Measurements from ENCODE around the gene GP5.

Gene GP5, protein sequence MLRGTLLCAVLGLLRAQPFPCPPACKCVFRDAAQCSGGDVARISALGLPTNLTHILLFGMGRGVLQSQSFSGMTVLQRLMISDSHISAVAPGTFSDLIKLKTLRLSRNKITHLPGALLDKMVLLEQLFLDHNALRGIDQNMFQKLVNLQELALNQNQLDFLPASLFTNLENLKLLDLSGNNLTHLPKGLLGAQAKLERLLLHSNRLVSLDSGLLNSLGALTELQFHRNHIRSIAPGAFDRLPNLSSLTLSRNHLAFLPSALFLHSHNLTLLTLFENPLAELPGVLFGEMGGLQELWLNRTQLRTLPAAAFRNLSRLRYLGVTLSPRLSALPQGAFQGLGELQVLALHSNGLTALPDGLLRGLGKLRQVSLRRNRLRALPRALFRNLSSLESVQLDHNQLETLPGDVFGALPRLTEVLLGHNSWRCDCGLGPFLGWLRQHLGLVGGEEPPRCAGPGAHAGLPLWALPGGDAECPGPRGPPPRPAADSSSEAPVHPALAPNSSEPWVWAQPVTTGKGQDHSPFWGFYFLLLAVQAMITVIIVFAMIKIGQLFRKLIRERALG

GRCh38 chr3:194399166-194399565 is at the start of gene GP5:
TSS of gene GP5 (minus strand) at chr3:194399266. CDS start at chr3:194398282, 984 bp downstream.
- DNase-seq (ENCODE audit: low spot score): peak; percentile 9
- TF ChIP-seq CTCF (IDR thresholded peaks at IDR 0.05; ENCODE audit: extremely low read depth, missing control alignments): no peak

- no peak for DNase-seq (ENCODE audit: low spot score)
- no peak for TF ChIP-seq CTCF (IDR thresholded peaks at IDR 0.05; ENCODE audit: extremely low read depth, missing control alignments)
These were observed 48.6 kb upstream of the GP5 start for GRCh38 chr3:194447657-194448056.

- DNase-seq (ENCODE audit: low spot score): no peak
These were observed 48.1 kb upstream of the GP5 start for GRCh38 chr3:194447161-194447560.

GRCh38 chr3:194446754-194447153 is 47.7 kb upstream of the GP5 start:
- TF ChIP-seq CTCF (IDR thresholded peaks at IDR 0.05; ENCODE audit: extremely low read depth, missing control alignments): no peak
- no peak for DNase-seq (ENCODE audit: low spot score)

More at GRCh38 chr3:194447161-194447560, 48.1 kb upstream of the GP5 start:
- TF ChIP-seq CTCF (IDR thresholded peaks at IDR 0.05; ENCODE audit: extremely low read depth, missing control alignments): no peak

DNA sequence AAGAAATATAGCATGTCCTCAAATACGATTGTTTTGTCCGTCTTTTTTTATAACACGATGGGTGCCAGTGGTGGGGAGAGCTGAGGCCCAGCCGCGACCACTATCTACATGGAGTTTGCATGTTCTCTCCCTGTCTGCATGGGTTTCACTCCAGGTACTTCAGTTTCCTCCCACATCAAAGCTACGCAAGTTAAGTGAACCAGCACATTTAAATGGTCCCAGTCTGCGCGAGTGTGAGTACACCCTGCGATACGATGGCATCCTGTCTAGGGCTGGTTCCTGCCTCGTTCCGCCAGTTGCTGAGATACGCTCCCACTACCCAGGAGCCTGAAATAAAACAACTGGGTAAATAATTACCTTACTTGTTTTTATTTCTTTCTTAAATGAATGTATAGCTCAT is 47.1 kb upstream of the GP5 start:
- no peak for DNase-seq (ENCODE audit: low spot score)

DNA sequence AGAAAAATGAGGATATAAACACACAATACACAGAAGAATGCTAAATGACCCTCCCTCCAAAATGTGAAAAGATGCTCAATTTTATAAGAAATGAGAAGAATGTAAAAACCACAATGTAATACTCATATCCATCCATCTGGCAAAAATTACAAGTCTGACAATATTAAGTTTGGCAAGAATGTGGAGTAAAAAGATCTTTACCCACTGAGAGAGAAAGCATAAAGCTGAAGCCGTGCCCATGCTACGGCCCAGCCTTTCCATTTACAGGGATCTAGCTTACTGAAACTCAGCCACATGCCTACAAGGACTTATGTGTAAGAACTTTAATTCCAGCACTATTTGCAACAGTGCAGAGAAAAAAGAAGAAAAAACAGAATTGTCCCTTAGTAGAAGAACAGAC is 44.8 kb upstream of the GP5 start:
- no peak for DNase-seq (ENCODE audit: low spot score)
- TF ChIP-seq CTCF (IDR thresholded peaks at IDR 0.05; ENCODE audit: extremely low read depth, missing control alignments): no peak

More for the DNA sequence above, 47.1 kb upstream of the GP5 start:
- no peak for TF ChIP-seq CTCF (IDR thresholded peaks at IDR 0.05; ENCODE audit: extremely low read depth, missing control alignments)

DNA sequence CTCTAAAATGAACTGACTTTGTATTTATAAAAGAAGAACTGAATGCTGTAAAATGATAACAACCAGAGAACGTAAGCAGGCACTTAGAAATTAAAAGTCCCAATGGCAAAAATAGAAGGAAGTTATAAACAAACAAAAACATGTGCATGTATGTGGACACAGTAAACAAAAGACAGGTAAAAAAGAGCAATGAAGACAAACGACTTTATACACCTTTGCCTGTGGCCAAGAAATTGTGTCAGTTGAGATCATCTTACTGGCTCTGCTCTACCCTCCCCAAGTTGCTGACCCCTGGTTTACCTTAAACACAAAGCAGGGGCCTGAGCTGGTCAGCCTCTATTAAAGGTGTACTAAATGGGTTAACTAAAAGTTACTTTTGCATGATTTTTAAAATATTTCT is 41.7 kb upstream of the GP5 start:
- no peak for DNase-seq (ENCODE audit: low spot score)
- TF ChIP-seq CTCF (IDR thresholded peaks at IDR 0.05; ENCODE audit: extremely low read depth, missing control alignments): no peak

All from GM20000 (cell line).